D341Med (cell line): ENCODE data around the gene GSK3A.

Experiments
- DNase-seq: peaks from one replicate; pipeline ENCODE4 v3.0.0; 2012; ENCODE audit warnings: low spot score

The GSK3A gene

DNA sequence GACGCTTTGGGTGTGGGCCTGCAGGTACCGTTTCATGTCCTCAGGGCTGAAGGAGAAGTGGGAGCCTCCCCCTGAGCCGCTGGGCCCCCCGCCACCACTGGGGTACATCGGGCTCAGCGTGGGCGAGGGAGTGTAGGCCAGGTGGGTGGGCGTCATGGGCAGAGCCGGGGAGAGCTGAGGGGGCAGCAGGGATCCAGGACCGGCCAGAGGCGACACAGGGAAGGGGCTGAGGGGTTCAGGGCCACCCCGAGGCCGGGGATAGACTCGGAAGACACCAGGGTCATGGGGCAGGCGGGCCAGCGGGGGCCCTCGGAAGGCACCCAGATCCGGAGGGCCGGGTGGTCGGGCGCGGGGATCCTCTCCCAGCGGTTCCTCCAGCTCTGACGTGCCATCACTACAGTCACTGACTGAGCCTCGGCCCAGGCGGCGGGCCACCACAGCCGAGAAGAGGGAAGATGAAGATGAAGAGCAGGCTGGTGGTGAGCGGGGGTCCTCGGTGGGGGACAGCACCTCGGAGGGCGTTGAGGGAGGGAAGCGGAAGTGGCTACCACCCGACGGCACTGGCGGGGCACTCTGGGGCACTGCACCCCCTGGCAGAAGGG is 6.8 kb upstream of the GSK3A start:
- DNase-seq = no peak

DNA sequence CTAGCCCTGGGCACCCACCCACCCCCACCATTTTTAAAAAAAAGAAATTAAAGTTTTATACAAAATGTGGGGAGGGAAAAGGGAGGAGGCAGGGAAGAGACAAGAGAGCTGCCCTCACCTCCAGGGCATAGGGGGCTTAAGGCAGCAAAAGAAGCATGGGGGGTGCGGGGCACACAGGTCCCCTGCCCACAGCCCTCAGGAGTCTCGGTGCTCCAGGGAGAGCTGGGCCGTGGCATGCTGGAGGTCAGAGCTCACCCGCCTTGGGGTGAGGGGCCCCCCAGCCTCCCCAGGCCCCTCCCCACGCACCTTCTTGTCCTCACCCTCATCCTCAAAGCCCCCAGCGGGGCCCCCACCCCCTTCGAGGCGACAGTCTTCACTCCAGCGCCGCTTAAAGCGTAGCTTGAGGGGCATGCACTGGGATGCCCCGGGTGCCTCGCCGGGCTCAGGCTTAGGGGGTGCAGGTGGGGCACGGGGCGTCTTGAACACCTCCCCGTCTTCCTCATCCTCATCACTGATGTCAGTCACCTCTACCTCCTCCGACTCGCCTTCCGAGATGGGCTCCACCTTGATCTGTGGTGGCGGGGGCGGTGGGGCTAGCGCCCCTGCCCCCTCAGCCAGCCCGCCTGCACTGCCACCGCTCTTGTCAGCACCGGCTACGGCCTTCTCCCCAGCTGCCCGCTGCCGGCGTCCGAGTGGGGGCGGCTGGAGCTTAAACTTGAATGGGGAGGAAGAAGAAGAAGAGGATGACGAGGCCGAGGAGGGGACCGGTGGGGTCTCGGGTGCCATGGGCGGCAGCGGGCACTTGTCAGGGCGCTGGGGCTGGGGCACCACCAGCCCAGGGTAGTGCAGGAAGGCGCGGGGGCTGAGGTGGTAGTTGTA is 6.1 kb upstream of the GSK3A start:
- DNase-seq = no peak

DNA sequence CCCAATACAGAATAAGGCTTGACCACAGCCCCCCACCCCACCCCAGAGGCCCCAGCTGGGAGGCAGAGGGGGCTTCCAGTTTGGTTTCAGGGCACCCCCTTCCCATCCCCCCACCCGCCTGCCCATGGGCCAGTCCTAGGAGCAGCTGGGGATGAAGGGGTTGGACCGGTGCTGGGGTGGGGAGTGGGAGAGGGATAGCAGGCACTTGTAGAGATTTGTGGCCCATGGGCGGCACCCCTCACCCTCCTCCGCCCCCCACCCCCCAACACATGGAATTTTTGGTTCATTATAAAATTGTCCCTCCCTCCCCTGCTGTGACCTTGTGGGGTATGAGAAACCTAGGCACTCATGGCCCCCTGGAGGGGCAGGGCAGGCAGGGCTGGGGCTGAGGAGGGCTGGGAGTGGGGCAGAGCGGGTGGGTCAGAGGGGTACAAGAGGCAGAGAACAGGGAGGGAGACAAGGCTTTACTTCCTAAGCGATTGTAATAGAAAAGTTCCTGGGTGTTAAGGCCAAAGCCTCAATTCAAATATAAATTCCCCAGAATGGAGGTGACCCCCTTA is 5.3 kb upstream of the GSK3A start:
- DNase-seq = no peak

DNA sequence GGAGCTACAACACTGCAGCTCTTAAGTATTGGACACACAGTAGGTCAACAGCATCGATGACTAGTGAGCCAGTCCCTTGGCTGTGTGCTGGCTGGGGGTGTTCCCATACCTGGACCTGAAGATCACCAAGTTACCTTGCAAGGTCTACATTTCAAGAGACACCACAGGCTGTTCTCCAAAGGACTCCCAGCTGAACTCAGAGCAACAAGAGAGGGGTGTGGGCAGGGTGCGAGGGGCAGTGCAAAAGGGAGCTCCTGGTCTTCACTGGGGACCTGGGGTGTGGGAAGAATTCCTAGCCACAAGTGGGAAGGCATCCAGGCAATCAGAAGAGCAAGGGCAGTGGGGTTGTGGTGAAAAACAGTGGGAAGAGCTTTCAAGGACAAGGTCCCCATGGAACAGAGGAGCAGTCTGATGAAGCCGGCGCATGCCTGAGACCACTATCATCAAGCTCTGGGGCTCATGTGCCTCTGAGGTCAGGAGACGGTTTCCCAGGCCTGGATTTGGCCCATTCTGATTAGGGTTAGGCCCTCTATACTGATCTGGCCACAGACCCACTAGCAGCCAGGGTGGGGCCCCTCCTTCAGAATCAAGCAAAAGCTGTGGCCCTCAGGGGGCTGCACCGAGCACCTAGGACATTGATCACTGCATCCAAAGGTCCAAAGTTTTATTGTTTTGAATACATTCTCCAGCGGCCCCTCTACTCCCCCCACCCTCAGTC is 4.7 kb upstream of the GSK3A start:
- DNase-seq = no peak

DNA sequence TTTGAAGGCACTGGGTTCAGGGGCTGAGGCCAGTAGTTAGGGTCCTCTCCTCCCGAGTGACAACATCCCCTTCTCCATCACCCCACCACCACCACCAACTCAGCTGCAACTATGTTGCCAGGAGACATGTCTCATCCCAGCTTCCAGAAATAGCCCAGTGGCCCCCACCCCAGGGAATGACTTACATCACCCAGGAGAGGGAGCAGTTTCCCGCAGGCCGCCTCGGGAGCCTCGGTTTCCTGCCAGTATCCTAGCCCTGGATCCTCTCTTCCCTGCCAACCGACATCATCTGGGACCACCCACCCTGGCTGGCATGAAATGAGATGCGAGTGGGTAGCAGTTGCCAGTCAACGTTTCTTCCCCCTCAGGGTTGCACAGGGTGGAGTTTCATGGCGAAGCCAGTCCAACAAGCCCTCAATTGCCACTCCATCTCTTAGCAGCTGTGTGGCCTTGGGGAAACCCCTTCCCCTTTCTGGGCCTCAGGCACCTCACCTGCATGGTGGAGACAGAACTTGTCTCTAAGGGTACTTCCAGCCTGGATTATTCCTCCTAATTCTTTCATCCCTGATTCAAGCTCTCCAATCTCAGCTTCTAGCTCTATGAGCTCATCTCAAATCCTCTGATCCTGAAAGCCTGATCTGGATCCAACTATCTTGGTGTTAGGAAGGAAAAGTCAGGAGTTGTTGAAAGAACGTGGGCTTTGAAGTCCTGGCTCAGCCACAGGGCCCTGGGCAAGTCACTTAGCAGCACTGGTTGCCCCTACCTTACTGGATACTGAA is 3.9 kb upstream of the GSK3A start:
- peak; percentile 74 for DNase-seq

DNA sequence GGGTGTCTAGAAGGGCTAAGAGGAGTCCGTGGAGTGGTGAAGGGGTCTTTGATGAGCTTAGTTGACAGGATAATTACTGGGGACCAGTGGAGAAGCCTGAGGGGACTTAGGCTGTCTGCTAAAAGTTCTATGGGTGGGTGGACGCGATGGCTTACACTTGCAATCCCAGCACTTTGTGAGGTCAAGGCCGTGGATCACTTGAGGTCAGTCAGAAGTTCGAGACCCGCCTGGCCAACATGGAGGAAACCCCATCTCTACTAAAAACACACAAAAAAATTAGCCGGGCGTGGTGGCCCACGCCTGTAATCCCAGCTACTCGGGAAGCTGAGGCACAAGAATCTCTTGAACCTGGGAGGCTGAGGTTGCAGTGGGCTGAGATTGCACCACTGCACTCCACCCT is 2.8 kb upstream of the GSK3A start:
- DNase-seq = no peak

DNA sequence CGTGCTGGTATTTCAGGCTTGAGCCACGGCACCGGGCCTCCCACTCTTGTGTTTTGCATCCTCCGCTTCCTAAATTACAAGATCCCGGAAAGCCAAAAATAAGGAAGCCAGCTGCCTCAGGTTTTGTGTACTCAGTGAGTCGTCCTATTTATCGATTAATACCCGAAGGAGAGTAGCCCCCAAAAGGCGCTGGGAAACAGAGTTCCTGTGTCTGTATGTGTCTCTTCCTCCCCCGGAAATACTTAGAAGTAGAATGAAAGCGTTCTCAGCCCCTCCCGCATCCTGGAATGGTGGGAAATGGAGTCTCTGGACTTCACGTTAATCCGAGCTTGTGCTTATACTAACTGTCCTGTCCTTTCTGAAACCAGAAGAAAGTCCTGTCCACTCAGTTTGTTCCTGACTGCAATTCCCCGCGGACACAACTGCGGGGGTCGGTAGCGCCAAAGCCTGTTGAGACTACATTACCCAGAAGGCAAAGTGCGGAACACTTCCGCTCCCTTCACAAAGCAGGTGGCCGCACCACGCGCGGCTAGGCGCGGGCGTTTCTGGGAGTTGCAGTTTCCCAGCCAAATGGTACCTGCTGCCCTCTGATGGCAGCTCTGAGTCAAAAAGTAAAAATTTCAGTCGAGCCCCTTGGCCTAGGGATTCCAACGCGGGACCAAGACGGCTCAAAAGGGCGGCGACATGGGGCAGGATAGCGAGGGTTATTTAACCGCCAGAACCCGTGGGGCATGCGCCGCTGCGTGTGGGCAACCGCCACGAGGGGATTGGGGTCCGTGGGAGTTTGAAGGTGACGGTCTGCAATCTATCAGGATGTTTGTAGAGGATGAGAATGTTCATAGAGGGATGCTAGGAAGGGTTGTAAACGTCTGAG is 2.2 kb upstream of the GSK3A start:
- DNase-seq = peak; percentile 85

DNA sequence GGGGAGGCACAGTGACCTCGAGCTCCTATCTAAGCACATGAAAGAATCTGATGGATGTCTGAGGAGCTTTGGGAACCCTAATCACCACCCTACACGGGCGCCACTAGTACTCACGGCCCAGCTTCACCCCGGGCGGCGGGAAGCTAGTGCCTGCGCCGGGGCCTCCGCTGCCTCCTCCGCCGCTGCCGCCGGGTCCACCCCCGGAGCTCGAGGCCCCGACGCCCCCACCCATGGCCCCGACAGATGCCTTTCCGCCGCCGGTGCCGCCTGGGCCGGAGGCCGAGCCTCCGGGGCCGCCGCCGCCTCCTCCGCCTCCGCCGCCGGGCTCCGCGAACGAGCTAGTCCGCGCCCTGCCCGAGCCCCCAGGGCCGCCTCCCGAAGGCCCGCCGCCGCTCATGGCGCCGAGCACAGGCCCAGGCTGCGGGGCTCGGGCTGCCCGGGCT is 312 bp downstream of the GSK3A start:
- DNase-seq = no peak

DNA sequence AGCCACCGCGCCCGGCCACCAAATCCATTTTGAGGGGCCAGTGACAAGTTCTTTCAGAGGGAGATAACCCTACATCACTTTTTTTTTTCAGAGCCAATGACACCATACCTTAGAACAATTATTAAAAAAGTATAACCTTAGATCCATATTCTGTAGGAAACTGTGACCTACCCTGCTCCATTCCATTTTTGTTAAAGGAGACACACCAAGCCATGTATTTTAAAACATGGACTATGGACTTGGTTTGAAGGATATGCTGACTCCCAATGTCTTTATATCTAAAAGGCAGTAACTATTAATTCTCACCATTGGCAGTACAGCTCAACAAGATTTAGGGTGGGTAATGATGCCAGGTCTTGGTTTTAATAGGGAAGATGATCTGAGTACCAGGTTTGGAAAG is 1.1 kb downstream of the GSK3A start:
- DNase-seq = no peak

DNA sequence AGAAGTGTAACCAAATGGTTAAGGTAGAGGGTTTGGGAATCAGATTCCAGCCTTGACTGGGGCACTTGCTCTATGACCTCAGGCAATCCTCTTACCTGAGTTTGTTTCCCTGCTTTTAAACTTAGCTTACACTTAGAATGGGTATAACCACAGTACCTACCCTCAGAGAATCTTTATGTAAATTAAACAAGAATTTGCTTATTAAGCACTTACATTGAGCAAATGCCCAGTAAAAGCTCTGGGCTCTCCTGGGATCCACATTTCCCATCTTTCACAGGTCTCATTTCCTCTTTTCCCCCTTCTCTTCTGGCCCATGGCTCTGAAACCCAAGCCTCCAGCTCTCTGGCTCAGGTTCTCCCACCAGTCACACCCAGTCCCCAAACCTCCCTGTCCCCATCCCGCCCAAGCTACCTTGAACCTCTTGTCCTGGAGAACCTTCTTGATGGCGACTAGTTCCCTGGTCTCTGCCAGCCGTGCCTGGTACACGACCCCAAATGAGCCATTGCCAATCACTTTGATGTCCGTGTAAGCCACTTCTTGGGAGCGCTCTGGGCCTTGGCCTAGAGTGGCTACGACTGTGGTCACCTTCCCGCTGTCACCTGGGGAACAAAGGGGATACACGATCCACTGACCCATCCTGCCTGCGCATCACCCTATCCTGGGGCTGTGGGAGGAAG is 2.7 kb downstream of the GSK3A start:
- DNase-seq = no peak

DNA sequence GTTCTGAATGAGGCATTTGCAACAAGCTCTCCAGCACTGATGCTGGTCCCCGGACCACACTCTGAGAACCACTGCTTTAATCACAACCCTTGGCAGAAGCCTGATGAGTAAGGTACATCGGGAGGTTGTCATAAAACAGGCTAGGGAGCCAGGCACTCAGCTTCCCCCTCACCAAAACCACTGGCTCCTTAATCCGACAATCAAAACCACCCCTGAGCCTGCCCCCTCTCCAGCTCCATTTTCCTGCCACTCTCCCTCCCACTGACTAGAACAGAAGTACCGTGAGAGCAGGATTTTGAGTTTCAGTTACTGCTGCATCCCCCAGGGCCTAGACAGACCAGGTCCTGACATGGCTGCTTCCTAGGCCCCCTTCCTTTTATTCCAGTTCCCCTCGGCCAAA is 7.2 kb downstream of the GSK3A start:
- DNase-seq = no peak

DNA sequence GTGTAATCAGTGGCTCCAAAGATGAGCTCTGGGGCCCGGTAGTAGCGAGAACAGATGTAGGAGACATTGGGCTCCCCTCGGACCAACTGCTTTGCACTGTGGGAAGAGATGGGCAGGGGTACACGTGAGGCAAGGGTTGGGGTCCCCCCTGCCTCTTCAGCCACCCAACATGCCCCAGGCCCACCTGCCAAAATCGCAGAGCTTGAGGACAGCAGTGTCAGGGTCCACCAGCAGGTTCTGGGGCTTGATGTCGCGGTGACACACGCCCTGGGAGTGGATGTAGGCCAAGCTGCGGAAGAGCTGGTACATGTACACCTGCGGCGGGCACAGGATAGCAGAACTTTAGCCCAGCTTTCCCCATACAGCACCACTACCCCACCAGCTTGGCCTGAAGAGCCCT is 8.0 kb downstream of the GSK3A start:
- DNase-seq = no peak

DNA sequence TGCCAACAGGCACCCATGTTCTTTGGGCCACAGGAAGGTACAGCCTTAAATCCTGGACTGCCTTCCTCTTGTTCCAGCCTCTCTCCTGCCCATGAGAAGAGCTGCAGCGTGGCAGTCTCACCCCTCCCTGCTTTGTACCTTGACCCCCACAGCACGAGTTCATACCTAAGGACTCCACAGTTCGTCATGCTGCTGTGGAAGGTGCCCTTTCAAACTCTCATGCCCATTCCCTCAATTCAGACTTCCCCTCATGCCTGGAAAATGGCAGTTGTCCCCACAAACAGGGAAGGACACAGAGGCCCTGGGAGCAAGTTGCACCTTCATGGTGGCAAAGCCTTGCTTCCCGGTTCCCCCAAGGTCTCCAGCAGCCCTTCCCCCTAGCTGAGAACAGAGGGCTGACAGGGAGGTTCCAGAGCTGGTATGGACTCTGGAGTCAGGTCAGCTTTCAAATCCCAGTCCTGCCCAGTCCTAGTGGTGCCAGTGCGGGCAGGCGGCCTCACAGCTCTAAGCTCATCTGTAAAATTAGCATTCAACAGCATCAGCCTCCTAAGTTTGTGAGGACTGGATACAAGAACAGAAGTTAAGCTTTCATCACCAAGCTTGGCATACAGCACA is 8.6 kb downstream of the GSK3A start:
- no peak for DNase-seq

DNA sequence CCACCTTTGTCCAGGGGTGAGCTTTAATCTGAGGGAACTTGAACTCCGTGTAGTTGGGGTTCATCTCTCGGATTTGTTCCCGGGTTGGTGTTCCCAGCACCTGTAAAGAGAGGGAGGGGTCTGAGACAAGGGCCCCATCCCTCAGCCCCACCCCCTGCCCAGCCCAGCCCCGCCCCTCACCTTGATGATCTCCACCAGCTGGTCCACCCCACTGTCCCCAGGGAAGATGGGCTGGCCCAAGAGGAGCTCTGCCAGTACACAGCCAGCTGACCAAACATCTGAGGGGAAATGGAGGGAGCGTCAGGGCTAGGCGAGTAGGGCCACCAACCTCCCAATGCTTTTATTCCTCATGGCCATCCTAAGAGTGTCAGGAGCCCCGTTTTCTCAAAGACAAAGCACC is 9.3 kb downstream of the GSK3A start:
- DNase-seq = no peak

DNA sequence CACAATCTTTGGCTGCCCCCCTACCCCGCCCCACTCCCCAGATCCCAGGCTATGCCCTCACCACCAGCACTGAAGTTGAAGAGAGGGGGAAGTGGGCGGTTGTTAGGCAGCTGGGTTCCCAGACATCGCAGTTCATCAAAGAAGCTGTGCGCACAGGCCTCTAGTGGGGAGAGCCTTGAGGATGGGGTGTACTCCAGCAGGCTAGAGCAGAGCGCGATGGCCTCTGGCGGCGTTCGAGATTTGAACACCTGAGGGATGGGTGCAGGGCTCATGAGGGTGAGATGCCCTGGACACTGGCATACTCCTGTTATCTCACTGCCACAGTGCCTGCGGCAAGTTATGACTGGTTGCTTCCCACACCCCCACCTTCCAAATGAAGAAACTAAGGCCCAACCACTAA is 10.0 kb downstream of the GSK3A start:
- no peak for DNase-seq

DNA sequence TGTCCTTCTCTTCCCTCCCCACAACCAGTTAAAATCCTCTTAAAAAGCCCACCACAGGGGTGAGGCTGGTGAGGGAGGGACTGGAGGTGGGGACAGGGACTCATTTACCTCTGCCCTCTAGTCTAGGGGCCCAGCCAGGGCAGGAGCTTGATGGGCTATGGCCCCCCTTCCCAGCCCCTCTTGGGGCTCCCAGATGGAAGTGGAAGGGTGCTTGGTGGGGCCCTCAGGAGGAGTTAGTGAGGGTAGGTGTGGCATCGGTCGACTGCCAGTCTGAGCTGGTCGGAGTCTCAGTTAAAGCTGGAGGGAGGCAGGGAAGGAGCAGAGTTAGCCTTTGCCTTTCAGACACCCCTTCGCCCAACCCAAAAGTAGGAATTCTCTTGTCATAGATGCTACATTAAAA is 11.8 kb downstream of the GSK3A start:
- DNase-seq = no peak

DNA sequence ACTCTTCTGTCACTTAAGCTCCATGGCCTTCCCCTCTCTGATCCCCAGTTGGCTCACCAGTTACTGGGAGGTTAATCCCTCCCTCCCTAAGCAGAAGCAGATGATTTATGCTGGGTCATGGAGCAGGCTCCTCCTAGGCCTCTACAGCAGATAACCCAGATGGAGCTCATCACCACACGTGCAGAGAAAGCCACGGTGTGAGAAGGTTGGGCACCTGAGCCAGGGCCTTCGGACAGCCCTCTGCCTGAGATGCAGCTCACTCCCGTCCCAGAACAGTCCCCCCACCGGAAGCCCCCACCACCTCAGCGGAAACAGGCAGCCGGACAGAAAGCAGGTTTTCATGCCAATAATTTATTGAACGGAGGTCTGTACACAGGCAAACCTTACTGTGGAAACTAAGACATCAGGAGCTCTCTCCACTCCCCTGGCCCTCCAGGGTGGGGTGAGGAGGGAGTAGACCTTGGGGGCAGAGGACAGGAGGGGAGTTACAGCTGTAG is 12.5 kb downstream of the GSK3A start:
- peak; percentile 81 for DNase-seq

DNA sequence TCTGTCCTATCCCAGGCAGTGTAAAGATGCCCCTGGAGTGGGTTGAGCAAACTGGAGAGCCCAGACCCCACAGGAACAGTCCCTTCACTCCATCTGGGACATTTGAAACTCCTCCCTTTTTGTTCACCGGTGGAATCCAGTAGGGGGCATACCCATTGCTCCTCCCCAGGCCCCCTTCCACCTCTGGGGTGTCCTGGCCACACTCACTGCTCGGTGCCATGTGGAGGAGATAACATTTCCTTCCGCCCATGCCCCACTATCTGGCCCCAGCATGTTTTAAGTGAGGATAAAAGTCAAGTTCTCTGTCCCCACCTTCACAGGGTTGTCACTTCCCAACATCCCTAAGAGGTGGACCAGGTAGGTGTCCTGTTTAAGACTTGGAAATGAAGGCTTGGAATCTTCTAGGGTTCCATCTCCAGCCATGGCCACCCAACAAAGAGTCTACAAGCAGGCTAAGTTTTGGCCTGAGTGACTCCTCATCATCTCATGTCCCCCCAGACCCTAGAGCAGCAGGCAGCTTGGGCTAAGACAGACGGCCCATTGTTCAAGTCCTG is 13.0 kb downstream of the GSK3A start:
- DNase-seq = no peak

DNA sequence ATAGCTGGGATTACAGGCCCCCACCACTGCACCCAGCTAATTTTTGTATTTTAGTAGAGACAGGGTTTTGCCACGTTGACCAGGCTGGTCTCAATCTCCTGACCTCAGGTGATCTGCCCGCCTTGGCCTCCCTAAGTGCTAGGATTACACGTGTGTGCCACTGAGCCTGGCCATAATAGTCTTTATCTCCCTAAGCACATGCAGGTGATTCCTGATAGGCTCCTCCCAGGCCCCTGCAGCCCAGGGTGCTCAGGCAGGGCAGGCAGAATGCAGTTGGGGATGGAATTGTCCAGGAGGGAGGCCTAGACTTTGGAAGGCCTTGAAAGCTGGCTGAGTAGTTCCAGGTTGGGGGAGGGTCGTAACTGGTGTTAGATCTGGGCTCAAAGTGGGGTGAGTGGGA is 13.8 kb downstream of the GSK3A start:
- no peak for DNase-seq
